A673 (cell line): ENCODE results near the gene CDC42BPG. TPM values are rescaled to one million over a fixed set of nuclear protein-coding genes. Genes with fewer than 3 reads are reported as not detected.

Experiments
- BruUV-seq: library from RNA; stranded (reverse); fragments of 400-500 nt; replicated peaks from 2 replicates; lab custom pipeline; 2021; lab: Mats Ljungman, UMichigan
- CTCF ChIA-PET: fragments of 300-600 bp; sonication (Branson Sonifier 250); formaldehyde crosslinking; loops from one replicate; lab custom pipeline; 2022; ENCODE audit warnings: antibody characterized with exemption; lab: Charles Lee
- POLR2A ChIA-PET: fragments of 300-600 bp; sonication (Branson Sonifier 250); formaldehyde crosslinking; loops from one replicate; lab custom pipeline; 2022; ENCODE audit warnings: antibody characterized with exemption; ENCODE audit not compliant: low non-redundant PET; lab: Charles Lee
- DNase-seq: peaks from one replicate; pipeline ENCODE4 v3.0.0-alpha.2; 2015; ENCODE audit warnings: low spot score
- H3K27ac ChIP-seq: fragments of 200-600 bp; sonication (generic); 2 replicates; pipeline ENCODE4 v1.5.1; 2016; ENCODE audit warnings: mixed run types, low read depth, mild to moderate bottlenecking, mixed read lengths, antibody characterized with exemption, low read length; ENCODE audit not compliant: poor library complexity, severe bottlenecking
- H3K27me3 ChIP-seq: fragments of 200-600 bp; sonication (generic); replicated peaks from 2 replicates; pipeline ENCODE4 v1.6.1; 2017; ENCODE audit warnings: mixed run types, low read depth, mild to moderate bottlenecking, mixed read lengths, antibody characterized with exemption, low read length; ENCODE audit not compliant: insufficient read depth, poor library complexity
- H3K36me3 ChIP-seq: fragments of 200-600 bp; sonication (generic); 2 replicates; pipeline ENCODE4 v1.6.1; 2016; ENCODE audit warnings: mixed run types, mild to moderate bottlenecking, mixed read lengths, antibody characterized with exemption, low read length; ENCODE audit not compliant: insufficient read depth, poor library complexity, severe bottlenecking
- H3K4me1 ChIP-seq: fragments of 200-600 bp; sonication (generic); 2 replicates; pipeline ENCODE4 v1.6.1; 2017; ENCODE audit warnings: mixed run types, mild to moderate bottlenecking, mixed read lengths, antibody characterized with exemption, low read length; ENCODE audit not compliant: insufficient read depth, poor library complexity, severe bottlenecking
- H3K4me3 ChIP-seq: fragments of 200-600 bp; sonication (generic); 2 replicates; pipeline ENCODE4 v1.5.1; 2016; ENCODE audit warnings: low read depth, mixed run types, mild to moderate bottlenecking, mixed read lengths, low read length; ENCODE audit not compliant: poor library complexity, severe bottlenecking
- H3K9me3 ChIP-seq: fragments of 200-600 bp; sonication (generic); 2 replicates; pipeline ENCODE4 v1.6.1; 2016; ENCODE audit warnings: mixed run types, low read depth, mild to moderate bottlenecking, mixed read lengths, antibody characterized with exemption, low read length; ENCODE audit not compliant: poor library complexity, severe bottlenecking
- CTCF ChIP-seq: fragments of 300-800, 200-600 bp; sonication (generic); conservative IDR thresholded peaks from 2 replicates; pipeline ENCODE4 v1.5.1; 2017; ENCODE audit warnings: low read depth, mild to moderate bottlenecking, antibody characterized with exemption, low read length, moderate library complexity, mixed read lengths
- EZH2 ChIP-seq: fragments of 200-600 bp; sonication (generic); IDR thresholded peaks from 2 replicates; pipeline ENCODE4 v1.6.1; 2017; ENCODE audit warnings: borderline replicate concordance, low read depth, mild to moderate bottlenecking, mixed read lengths, antibody characterized with exemption, low read length; ENCODE audit not compliant: poor library complexity, severe bottlenecking
- intact Hi-C: fragments of 100-400 bp; cut with micrococcal nuclease; formaldehyde crosslinking; loops from one replicate; pipeline ENCODE4 v1.10.0; 2022; ENCODE audit not compliant: unreplicated experiment
- total RNA-seq: library from RNA; stranded (reverse); gene quantifications from 2 replicates; pipeline ENCODE4 v1.2.3, GENCODE V29; 2021

The CDC42BPG gene
- total RNA-seq, 1 experiment from 2014 or later, result 4.6 TPM

- Histone ChIP-seq H3K36me3 (no peaks in the 10 kb centered on the region), H3K27me3 (no peaks in the 10 kb centered on the region), H3K4me1 (peaks cover 16% of the 10 kb centered on the region), H3K9me3 (no peaks in the 10 kb centered on the region), H3K4me3 (no peak overlapping the region), H3K27ac (no peak overlapping the region)
- ChIA-PET POLR2A (no interaction called here), CTCF (interaction anchor here (0.5 kb wide), 1 partner anchor 10 kb away, joined by 3 read pairs; no protein-coding TSS in a partner anchor)
- BruUV-seq, result no TSS peak
- intact Hi-C loops, result no loop called here
- DNase-seq, result no peak
- no peak for TF ChIP-seq EZH2
- TF ChIP-seq CTCF, result no peak
Measured at GRCh38 chr11:64881476-64881875, 37.0 kb upstream of the CDC42BPG start.

- ChIA-PET CTCF (interaction anchor here (0.6 kb wide), 1 partner anchor 96 kb away, joined by 3 read pairs; no protein-coding TSS in a partner anchor), POLR2A (no interaction called here)
- no peak for TF ChIP-seq CTCF
- TF ChIP-seq EZH2, result no peak
- no peak overlapping the region for H3K4me3 ChIP-seq
- H3K4me1 ChIP-seq, result peaks cover 17% of the 10 kb centered on the region
- no peak for DNase-seq
- H3K27ac ChIP-seq, result no peak overlapping the region
- BruUV-seq, result no TSS peak
- no peaks in the 10 kb centered on the region for H3K27me3 ChIP-seq
- H3K9me3 ChIP-seq, result no peaks in the 10 kb centered on the region
- intact Hi-C loops, result no loop called here
- no peaks in the 10 kb centered on the region for H3K36me3 ChIP-seq
Measured at GRCh38 chr11:64880240-64881001, 36.0 kb upstream of the CDC42BPG start.

GRCh38 chr11:64879244-64879900 lies 34.9 kb upstream of the CDC42BPG start:
- ChIA-PET CTCF (interaction anchor here (1.5 kb wide), 1 partner anchor 11 kb away, joined by 3 read pairs; no protein-coding TSS in a partner anchor), POLR2A (no interaction called here)
- Histone ChIP-seq H3K9me3 (no peaks in the 10 kb centered on the region), H3K27ac (peak overlapping the region; percentile 93), H3K4me1 (peaks cover 17% of the 10 kb centered on the region), H3K36me3 (no peaks in the 10 kb centered on the region), H3K27me3 (no peaks in the 10 kb centered on the region), H3K4me3 (peak overlapping the region; percentile 79)
- BruUV-seq, result TSS peak; percentile 86
- TF ChIP-seq EZH2 (no peak), CTCF (no peak)
- intact Hi-C loops, result no loop called here
- DNase-seq, result no peak
